GM18951 (cell line): Measurements from ENCODE around the gene CKS1B.

Experiments
- POLR2A ChIP-seq: IDR thresholded peaks from 4 replicates; pipeline ENCODE4 v1.6.1; 2011; ENCODE audit warnings: mild to moderate bottlenecking; ENCODE audit not compliant: insufficient read length, insufficient read depth; ENCODE audit errors: extremely low read depth
- in situ Hi-C: fragments of 300-500 bp; cut with MboI; formaldehyde crosslinking; loops from one replicate; pipeline ENCODE4 v1.12.0; 2022; ENCODE audit warnings: low sequenced_read_pairs, mixed read lengths, inconsistent platforms; ENCODE audit not compliant: unreplicated experiment

CKS1B gene

GRCh38 chr1:155010211-155010918 is 35.9 kb downstream of the CKS1B start:
- no peak for TF ChIP-seq POLR2A
- in situ Hi-C loops, result no loop called here

GRCh38 chr1:155011004-155011416 is 36.5 kb downstream of the CKS1B start:
- in situ Hi-C loops, result no loop called here
- TF ChIP-seq POLR2A, result no peak

GRCh38 chr1:155011437-155012025 is 37.0 kb downstream of the CKS1B start:
- in situ Hi-C loops, result no loop called here

GRCh38 chr1:155012026-155012546 is 37.6 kb downstream of the CKS1B start:
- TF ChIP-seq POLR2A, result no peak
- in situ Hi-C loops, result no loop called here

More at GRCh38 chr1:155011437-155012025, 37.0 kb downstream of the CKS1B start:
- TF ChIP-seq POLR2A, result no peak

GRCh38 chr1:155012776-155013602 is 38.5 kb downstream of the CKS1B start:
- TF ChIP-seq POLR2A, result no peak
- in situ Hi-C loops, result no loop called here

- in situ Hi-C loops, result no loop called here
- no peak for TF ChIP-seq POLR2A
These were observed 39.2 kb downstream of the CKS1B start for GRCh38 chr1:155013632-155014031.

- in situ Hi-C loops, result no loop called here
- no peak for TF ChIP-seq POLR2A
These were observed 40.4 kb downstream of the CKS1B start for GRCh38 chr1:155014709-155015508.

- in situ Hi-C loops, result no loop called here
- TF ChIP-seq POLR2A, result no peak
These were observed 41.2 kb downstream of the CKS1B start for GRCh38 chr1:155015527-155016230.

GRCh38 chr1:155016231-155016831 is 41.9 kb downstream of the CKS1B start:
- no peak for TF ChIP-seq POLR2A
- in situ Hi-C loops, result no loop called here

GRCh38 chr1:155017041-155017945 is 42.8 kb downstream of the CKS1B start:
- in situ Hi-C loops, result no loop called here
- no peak for TF ChIP-seq POLR2A

- no peak for TF ChIP-seq POLR2A
- in situ Hi-C loops, result no loop called here
These were observed 43.5 kb downstream of the CKS1B start for GRCh38 chr1:155017946-155018316.
